OCI-LY7 (cell line): ENCODE measurements around the gene PCSK9. TPM values are rescaled to one million over a fixed set of nuclear protein-coding genes. Genes with fewer than 3 reads are reported as not detected.

Source experiments
- BruUV-seq: library from RNA; stranded (reverse); fragments of 400-500 nt; replicated peaks from 2 replicates; lab custom pipeline; 2021; lab: Mats Ljungman, UMichigan
- CTCF ChIA-PET: fragments of 300-600 bp; sonication (Branson Sonifier 250); formaldehyde crosslinking; loops from one replicate; lab custom pipeline; 2022; ENCODE audit warnings: antibody characterized with exemption; ENCODE audit not compliant: unreplicated experiment; lab: Charles Lee
- POLR2A ChIA-PET: fragments of 300-600 bp; sonication (Branson Sonifier 250); formaldehyde crosslinking; loops from one replicate; lab custom pipeline; 2022; ENCODE audit warnings: antibody characterized with exemption; lab: Charles Lee
- DNase-seq: peaks from one replicate; pipeline ENCODE4 v3.0.0-alpha.2; 2015; ENCODE audit warnings: low spot score
- H2AFZ ChIP-seq: fragments of 200-600 bp; sonication (generic), shearing (Covaris generic); 2 replicates; pipeline ENCODE4 v1.6.1; 2014; ENCODE audit warnings: mild to moderate bottlenecking, antibody characterized with exemption, low read length, moderate library complexity
- H3K27ac ChIP-seq: fragments of 200-600 bp; sonication (generic); 2 replicates; pipeline ENCODE4 v1.5.1; 2014; ENCODE audit warnings: mixed run types, low read depth, mild to moderate bottlenecking, moderate library complexity, low read length, inconsistent platforms; ENCODE audit not compliant: poor library complexity, severe bottlenecking
- H3K36me3 ChIP-seq: fragments of 200-600 bp; sonication (generic); 2 replicates; pipeline ENCODE4 v1.6.1; 2014; ENCODE audit warnings: mild to moderate bottlenecking, antibody characterized with exemption, low read length, moderate library complexity, mixed read lengths; ENCODE audit not compliant: insufficient read depth
- H3K4me1 ChIP-seq: fragments of 200-600 bp; sonication (generic); 2 replicates; pipeline ENCODE4 v1.5.1; 2014; ENCODE audit warnings: mild to moderate bottlenecking, low read length; ENCODE audit not compliant: insufficient read depth, poor library complexity, severe bottlenecking
- H3K4me2 ChIP-seq: fragments of 200-600 bp; sonication (generic); 2 replicates; pipeline ENCODE4 v1.6.1; 2014; ENCODE audit warnings: mild to moderate bottlenecking, low read length
- H3K4me3 ChIP-seq: fragments of 200-600 bp; sonication (generic); 2 replicates; pipeline ENCODE4 v1.5.1; 2014; ENCODE audit warnings: mild to moderate bottlenecking, low read depth, low read length; ENCODE audit not compliant: poor library complexity, severe bottlenecking
- H3K79me2 ChIP-seq: fragments of 200-600 bp; sonication (generic); 2 replicates; pipeline ENCODE4 v1.6.1; 2016; ENCODE audit warnings: low read depth, mild to moderate bottlenecking, low read length, moderate library complexity, mixed read lengths; ENCODE audit not compliant: insufficient read depth
- H3K9me2 ChIP-seq: fragments of 200-600 bp; sonication (generic); 2 replicates; pipeline ENCODE4 v1.6.1; 2016; ENCODE audit warnings: mild to moderate bottlenecking, low read length, mixed read lengths; ENCODE audit not compliant: insufficient read depth
- H3K9me3 ChIP-seq: fragments of 200-600 bp; sonication (generic); 2 replicates; pipeline ENCODE4 v1.6.1; 2014; ENCODE audit warnings: mild to moderate bottlenecking, mixed run types, low read length, mixed read lengths
- H4K20me1 ChIP-seq: fragments of 200-600 bp; sonication (generic); 2 replicates; pipeline ENCODE4 v1.6.1; 2014; ENCODE audit warnings: mild to moderate bottlenecking, antibody characterized with exemption, low read length, moderate library complexity, mixed read lengths; ENCODE audit not compliant: insufficient read depth
- CTCF ChIP-seq: fragments of 200-600 bp; sonication (generic); conservative IDR thresholded peaks from 2 replicates; pipeline ENCODE4 v1.5.1; 2014; ENCODE audit warnings: mild to moderate bottlenecking, antibody characterized with exemption, low read length, moderate library complexity, mixed read lengths
- EZH2phosphoT487 ChIP-seq: fragments of 200-600 bp; sonication (generic); IDR thresholded peaks from 2 replicates; pipeline ENCODE4 v1.6.1; 2018; ENCODE audit warnings: low read depth, borderline replicate concordance, mild to moderate bottlenecking, mixed run types, antibody characterized with exemption, low read length, moderate library complexity, mixed read lengths
- intact Hi-C: fragments of 100-400 bp; cut with micrococcal nuclease; formaldehyde crosslinking; loops from one replicate; pipeline ENCODE4 v1.10.0; 2022; ENCODE audit not compliant: unreplicated experiment
- total RNA-seq, 2 experiments: library from RNA; depleted of rRNA in 1 of 2; stranded (reverse); fragments of >200 nt in 1 of 2; shearing (Covaris generic) in 1 of 2; gene quantifications; 2 replicates each; pipeline ENCODE4 v1.2.3, GENCODE V29; 2014 to 2022

Gene PCSK9
- total RNA-seq, 2 experiments from 2014 or later, result not detected

- no peak for DNase-seq
- no peaks in the 10 kb centered on the region for H3K36me3 ChIP-seq
- no peaks in the 10 kb centered on the region for H4K20me1 ChIP-seq
- H2AFZ ChIP-seq, result no peak overlapping the region
- no peaks in the 10 kb centered on the region for H3K9me3 ChIP-seq
- TF ChIP-seq EZH2phosphoT487 (no peak), CTCF (no peak)
- H3K27ac ChIP-seq, result no peak overlapping the region
- no TSS peak for BruUV-seq
- intact Hi-C loops, result no loop called here
- POLR2A ChIA-PET, result no interaction called here
- H3K79me2 ChIP-seq, result no peaks in the 10 kb centered on the region
- no peaks in the 10 kb centered on the region for H3K9me2 ChIP-seq
- H3K4me3 ChIP-seq, result no peak overlapping the region
- H3K4me1 ChIP-seq, result no peaks in the 10 kb centered on the region
- H3K4me2 ChIP-seq, result no peak overlapping the region
- CTCF ChIA-PET, result no interaction called here
Measured at GRCh38 chr1:55033265-55033614, 6.1 kb upstream of the PCSK9 start.

- no peaks in the 10 kb centered on the region for H3K9me3 ChIP-seq
- POLR2A ChIA-PET, result no interaction called here
- H3K27ac ChIP-seq, result no peak overlapping the region
- H3K79me2 ChIP-seq, result no peaks in the 10 kb centered on the region
- H3K9me2 ChIP-seq, result no peaks in the 10 kb centered on the region
- no TSS peak for BruUV-seq
- no peak overlapping the region for H3K4me2 ChIP-seq
- DNase-seq, result no peak
- H4K20me1 ChIP-seq, result no peaks in the 10 kb centered on the region
- no peaks in the 10 kb centered on the region for H3K36me3 ChIP-seq
- H2AFZ ChIP-seq, result no peak overlapping the region
- TF ChIP-seq CTCF, result no peak
- no peak for TF ChIP-seq EZH2phosphoT487
- intact Hi-C loops, result no loop called here
- H3K4me3 ChIP-seq, result no peak overlapping the region
- H3K4me1 ChIP-seq, result no peaks in the 10 kb centered on the region
- CTCF ChIA-PET, result no interaction called here
Measured at GRCh38 chr1:55034476-55035133, 4.7 kb upstream of the PCSK9 start.

- H3K27ac ChIP-seq, result no peak overlapping the region
- no peak overlapping the region for H2AFZ ChIP-seq
- ChIA-PET POLR2A (no interaction called here), CTCF (no interaction called here)
- H3K79me2 ChIP-seq, result no peaks in the 10 kb centered on the region
- intact Hi-C loops, result no loop called here
- H3K4me2 ChIP-seq, result no peak overlapping the region
- no peak overlapping the region for H3K4me3 ChIP-seq
- no peaks in the 10 kb centered on the region for H3K9me3 ChIP-seq
- BruUV-seq, result no TSS peak
- DNase-seq, result no peak
- no peaks in the 10 kb centered on the region for H4K20me1 ChIP-seq
- H3K4me1 ChIP-seq, result no peaks in the 10 kb centered on the region
- no peak for TF ChIP-seq EZH2phosphoT487
- TF ChIP-seq CTCF, result no peak
- no peaks in the 10 kb centered on the region for H3K36me3 ChIP-seq
- H3K9me2 ChIP-seq, result no peaks in the 10 kb centered on the region
Measured at GRCh38 chr1:55035904-55036303, 3.4 kb upstream of the PCSK9 start.
